Kidney epithelial cell (primary cell): ENCODE data around the gene PDZD7. TPM values are rescaled to one million over a fixed set of nuclear protein-coding genes. Genes with fewer than 3 reads are reported as not detected.
"Not testable (repeated sequence)": the region's sequence is repeated elsewhere in the genome, so short reads cannot be mapped to it uniquely, and the experiment has no call there.

Source experiments
- DNase-seq: peaks from one replicate; pipeline ENCODE4 v3.0.0-alpha.2; 2010; ENCODE audit warnings: low read depth
- H3K27me3 ChIP-seq: 2 replicates; pipeline ENCODE4 v1.6.0; 2011; ENCODE audit warnings: low read length; ENCODE audit not compliant: control insufficient read depth, insufficient read depth
- H3K36me3 ChIP-seq: 2 replicates; pipeline ENCODE4 v1.5.1; 2011; ENCODE audit warnings: low read length; ENCODE audit not compliant: control insufficient read depth, insufficient read depth
- H3K4me3 ChIP-seq: 2 replicates; pipeline ENCODE4 v1.5.1; 2011; ENCODE audit warnings: low read depth, mild to moderate bottlenecking, control low read depth, low read length
- CTCF ChIP-seq: IDR thresholded peaks from 2 replicates; pipeline ENCODE4 v1.5.1; 2011; ENCODE audit warnings: mild to moderate bottlenecking, moderate library complexity, low read length, control low read depth, inconsistent platforms; ENCODE audit not compliant: insufficient read depth, poor library complexity, severe bottlenecking
- total RNA-seq: library from RNA; depleted of rRNA; stranded (reverse); fragments of >200 nt; gene quantifications from 2 replicates; pipeline ENCODE4 v1.2.3, GENCODE V29; 2015

The PDZD7 gene
- total RNA-seq, 1 donor from 2014 or later, result 3.5 TPM

- Histone ChIP-seq H3K36me3 (no peaks in the 10 kb centered on the region), H3K27me3 (no peaks in the 10 kb centered on the region), H3K4me3 (no peak overlapping the region)
- no peak for TF ChIP-seq CTCF
- no peak for DNase-seq
Observed at GRCh38 chr10:100979791-100980272, 51.1 kb downstream of the PDZD7 start.

GRCh38 chr10:100978901-100979195, 52.1 kb downstream of the PDZD7 start:
- H3K36me3 ChIP-seq, result no peaks in the 10 kb centered on the region
- no peak overlapping the region for H3K4me3 ChIP-seq
- no peak for DNase-seq
- no peak for TF ChIP-seq CTCF
- no peaks in the 10 kb centered on the region for H3K27me3 ChIP-seq

GRCh38 chr10:100978121-100978900, 52.6 kb downstream of the PDZD7 start:
- no peak for DNase-seq
- TF ChIP-seq CTCF, result no peak
- Histone ChIP-seq H3K4me3 (no peak overlapping the region), H3K27me3 (no peaks in the 10 kb centered on the region), H3K36me3 (no peaks in the 10 kb centered on the region)

- no peak for TF ChIP-seq CTCF
- no peak for DNase-seq
- H3K4me3 ChIP-seq, result no peak overlapping the region
- no peaks in the 10 kb centered on the region for H3K27me3 ChIP-seq
- no peaks in the 10 kb centered on the region for H3K36me3 ChIP-seq
Observed at GRCh38 chr10:100977436-100977835, 53.5 kb downstream of the PDZD7 start.

DNA sequence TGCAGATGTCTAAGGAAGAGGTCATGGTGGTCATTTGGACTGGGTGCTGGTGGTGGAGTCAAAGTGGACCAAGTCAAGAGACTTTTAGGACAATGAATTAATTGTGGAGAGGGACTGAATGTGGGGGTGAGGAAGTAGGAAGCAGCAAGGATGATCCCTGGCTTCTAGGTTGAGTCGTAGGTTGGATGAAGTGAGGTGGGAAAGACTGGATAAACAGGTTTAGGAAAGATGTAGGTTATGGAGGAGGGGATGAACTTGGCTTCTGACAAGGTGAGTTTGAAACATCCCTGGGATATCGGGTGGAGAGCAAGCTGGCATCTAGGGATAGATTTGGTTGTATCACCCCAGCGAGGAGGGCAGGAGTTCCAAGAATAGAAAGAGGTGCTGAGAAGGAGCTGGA, 54.0 kb downstream of the PDZD7 start:
- no peaks in the 10 kb centered on the region for H3K27me3 ChIP-seq
- H3K4me3 ChIP-seq, result no peak overlapping the region
- no peak for TF ChIP-seq CTCF
- DNase-seq, result no peak
- H3K36me3 ChIP-seq, result no peaks in the 10 kb centered on the region

DNA sequence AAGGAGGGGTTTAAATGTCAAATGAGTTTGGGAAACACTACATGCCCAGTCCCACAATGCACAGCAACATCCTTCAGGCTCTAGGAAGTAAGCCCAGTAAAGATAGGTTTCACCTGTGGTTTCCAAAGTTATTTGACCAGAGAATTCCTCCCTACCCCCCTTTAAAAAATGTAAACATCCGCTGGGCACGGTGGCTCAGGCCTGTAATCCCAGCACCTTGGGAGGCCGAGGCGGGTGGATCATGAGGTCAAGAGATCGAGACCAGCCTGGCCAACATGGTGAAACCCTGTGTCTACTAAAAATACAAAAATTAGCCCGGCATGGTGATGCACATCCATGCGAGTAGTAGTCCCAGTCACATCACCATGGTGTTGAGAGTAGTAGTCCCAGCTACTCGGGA, 55.5 kb downstream of the PDZD7 start:
- H3K36me3 ChIP-seq, H3K4me3 ChIP-seq, DNase-seq, H3K27me3 ChIP-seq: not testable (repeated sequence)
